H1 (cell line): ENCODE measurements around the gene ACTG1. TPM values are rescaled to one million over a fixed set of nuclear protein-coding genes. Genes with fewer than 3 reads are reported as not detected.

Experiments
- CTCF ChIA-PET: fragments of 300-600 bp; sonication (Branson Sonifier 250); formaldehyde crosslinking; loops from one replicate; lab custom pipeline; 2021; ENCODE audit not compliant: partially characterized antibody; lab: Charles Lee
- POLR2A ChIA-PET: fragments of 300-600 bp; sonication (Branson Sonifier 250); formaldehyde crosslinking; loops from one replicate; lab custom pipeline; 2021; ENCODE audit warnings: inconsistent platforms; ENCODE audit not compliant: partially characterized antibody; lab: Charles Lee
- DNase-seq, 2 experiments: peaks; one replicate each; pipeline versions ENCODE4 v3.0.0 to v3.0.0-alpha.2; 2010 to 2022; ENCODE audit warnings: low spot score in 2 of 2, low read depth in 1 of 2, mixed read lengths in 1 of 2
- FAIRE-seq: peaks from 2 replicates; lab custom pipeline; 2011; peaks lifted over from hg19 to GRCh38; lab: Jason Lieb, UNC
- H2AFZ ChIP-seq: 2 replicates; pipeline ENCODE4 v1.8.1; 2012; ENCODE audit warnings: low read length, inconsistent platforms
- H2AK5ac ChIP-seq: 2 replicates; pipeline ENCODE4 v1.6.1; 2013; ENCODE audit warnings: low read depth, low read length
- H2BK120ac ChIP-seq: replicated peaks from 2 replicates; pipeline ENCODE3; 2013; ENCODE audit warnings: low read depth, low read length, inconsistent platforms
- H2BK12ac ChIP-seq: 2 replicates; pipeline ENCODE4 v1.6.1; 2013; ENCODE audit warnings: low read depth, low read length
- H2BK15ac ChIP-seq: 2 replicates; pipeline ENCODE4 v1.6.1; 2013; ENCODE audit warnings: low read length
- H2BK20ac ChIP-seq: 2 replicates; pipeline ENCODE4 v1.6.1; 2013; ENCODE audit warnings: low read length
- H2BK5ac ChIP-seq: 2 replicates; pipeline ENCODE4 v1.6.1; 2013; ENCODE audit warnings: low read depth, low read length
- H3K14ac ChIP-seq: 2 replicates; pipeline ENCODE4 v1.6.1; 2013; ENCODE audit warnings: inconsistent platforms; ENCODE audit not compliant: insufficient read length
- H3K18ac ChIP-seq: 2 replicates; pipeline ENCODE4 v1.6.1; 2013; ENCODE audit warnings: low read length; ENCODE audit errors: extremely low read depth
- H3K23ac ChIP-seq: 2 replicates; pipeline ENCODE4 v1.6.1; 2013; ENCODE audit warnings: inconsistent platforms; ENCODE audit not compliant: insufficient read length
- H3K23me2 ChIP-seq: 2 replicates; pipeline ENCODE4 v1.6.1; 2013; ENCODE audit warnings: low read depth, low read length
- H3K27ac ChIP-seq: 2 replicates; pipeline ENCODE4 v1.6.1; 2011; ENCODE audit warnings: low read depth, low read length, inconsistent platforms
- H3K27me3 ChIP-seq, 4 experiments: replicated peaks in 1 of 4; 1 replicate in 1 of 4; 2 replicates in 3 of 4; pipeline versions ENCODE4 v1.6.1 to v1.8.1; 2011 to 2013; ENCODE audit warnings: low read length in 3 of 4, mild to moderate bottlenecking in 3 of 4, inconsistent platforms in 2 of 4, mixed read lengths in 2 of 4, moderate library complexity in 1 of 4; ENCODE audit not compliant: control insufficient read depth in 3 of 4, insufficient read depth in 3 of 4; ENCODE audit errors: extremely low read depth in 1 of 4
- H3K36me3 ChIP-seq, 4 experiments: 2 replicates each; pipeline versions ENCODE4 v1.6.1 to v1.8.1; 2011 to 2013; ENCODE audit warnings: mild to moderate bottlenecking in 4 of 4, low read length in 3 of 4, moderate library complexity in 2 of 4, control low read depth in 1 of 4, inconsistent platforms in 1 of 4; ENCODE audit not compliant: insufficient read depth in 4 of 4, control insufficient read depth in 2 of 4
- H3K4ac ChIP-seq: replicated peaks from 2 replicates; pipeline ENCODE3; 2013; ENCODE audit warnings: low read length, low read depth, mixed read lengths, inconsistent platforms; ENCODE audit not compliant: insufficient read length
- H3K4me1 ChIP-seq, 4 experiments: replicated peaks in 1 of 4; 1 replicate in 1 of 4; 2 replicates in 3 of 4; pipeline versions ENCODE4 v1.6.1 to v1.8.1; 2011 to 2013; ENCODE audit warnings: low read length in 3 of 4, inconsistent platforms in 2 of 4, mixed read lengths in 1 of 4; ENCODE audit not compliant: insufficient read depth in 4 of 4, control insufficient read depth in 3 of 4
- H3K4me2 ChIP-seq, 2 experiments: 2 replicates each; pipeline versions ENCODE4 v1.6.1 to v1.8.1; 2011 to 2013; ENCODE audit warnings: low read depth in 2 of 2, low read length in 2 of 2, control low read depth in 1 of 2, inconsistent platforms in 1 of 2, mild to moderate bottlenecking in 1 of 2; ENCODE audit not compliant: insufficient read depth in 1 of 2
- H3K4me3 ChIP-seq, 4 experiments: fragments of 200-600, 300-600 bp in 1 of 4; sonication (generic), shearing (Covaris generic), sonication (Bioruptor Twin) in 1 of 4; 2 replicates each; pipeline versions ENCODE4 v1.5.1 to v1.8.1; 2011 to 2016; ENCODE audit warnings: low read length in 4 of 4, low read depth in 3 of 4, control low read depth in 2 of 4, inconsistent platforms in 2 of 4, mild to moderate bottlenecking in 2 of 4, mixed read lengths in 1 of 4, moderate library complexity in 1 of 4; ENCODE audit not compliant: insufficient read depth in 2 of 4; ENCODE audit errors: extremely low read depth in 1 of 4
- H3K56ac ChIP-seq: replicated peaks from 2 replicates; pipeline ENCODE3; 2013; ENCODE audit warnings: low read depth, mild to moderate bottlenecking, mixed read lengths, low read length, inconsistent platforms; ENCODE audit not compliant: insufficient read length
- H3K79me1 ChIP-seq: 2 replicates; pipeline ENCODE4 v1.6.1; 2013; ENCODE audit warnings: low read depth, low read length, control low read depth
- H3K79me2 ChIP-seq, 2 experiments: 2 replicates each; pipeline versions ENCODE4 v1.6.1 to v1.8.1; 2012 to 2013; ENCODE audit warnings: low read length in 2 of 2, mild to moderate bottlenecking in 2 of 2, inconsistent platforms in 1 of 2; ENCODE audit not compliant: insufficient read depth in 2 of 2, control insufficient read depth in 1 of 2
- H3K9ac ChIP-seq, 4 experiments: replicated peaks in 1 of 4; 1 replicate in 1 of 4; 2 replicates in 3 of 4; pipeline versions ENCODE4 v1.6.1 to v1.8.1; 2011 to 2013; ENCODE audit warnings: low read depth in 3 of 4, low read length in 3 of 4, control low read depth in 2 of 4, mild to moderate bottlenecking in 2 of 4, moderate library complexity in 2 of 4, inconsistent platforms in 1 of 4; ENCODE audit errors: extremely low read depth in 1 of 4
- H3K9me3 ChIP-seq, 2 experiments: 2 replicates each; pipeline versions ENCODE4 v1.6.1 to v1.8.1; 2012 to 2013; ENCODE audit warnings: mild to moderate bottlenecking in 2 of 2, moderate library complexity in 2 of 2, control low read depth in 1 of 2, inconsistent platforms in 1 of 2, low read depth in 1 of 2, low read length in 1 of 2, mixed read lengths in 1 of 2; ENCODE audit not compliant: insufficient read depth in 2 of 2
- H4K20me1 ChIP-seq, 2 experiments: replicated peaks in 1 of 2; 2 replicates each; pipeline versions ENCODE3 to v1.8.1; 2011 to 2013; ENCODE audit warnings: inconsistent platforms in 2 of 2, low read length in 2 of 2, mild to moderate bottlenecking in 1 of 2; ENCODE audit not compliant: insufficient read depth in 2 of 2, control insufficient read depth in 1 of 2
- H4K5ac ChIP-seq: 2 replicates; pipeline ENCODE4 v1.6.1; 2013; ENCODE audit warnings: low read length, low read depth, mixed read lengths, inconsistent platforms; ENCODE audit not compliant: insufficient read length
- H4K8ac ChIP-seq: 2 replicates; pipeline ENCODE4 v1.8.0; 2013; ENCODE audit warnings: mild to moderate bottlenecking, moderate library complexity, low read length, inconsistent platforms; ENCODE audit not compliant: insufficient read depth; ENCODE audit errors: extremely low read depth
- H4K91ac ChIP-seq: replicated peaks from 2 replicates; pipeline ENCODE3; 2013; ENCODE audit warnings: low read length, mixed read lengths, inconsistent platforms; ENCODE audit not compliant: insufficient read length
- ATF3 ChIP-seq: IDR thresholded peaks from 2 replicates; pipeline ENCODE4 v1.6.1; 2011; ENCODE audit warnings: low read depth, mild to moderate bottlenecking, low read length; ENCODE audit not compliant: insufficient read depth
- CBX8 ChIP-seq: fragments of 300-800, 300-1000 bp; sonication (generic); IDR thresholded peaks from 2 replicates; pipeline ENCODE4 v1.7.1; 2016; ENCODE audit warnings: low read depth, low read length, borderline replicate concordance
- CREB1 ChIP-seq: IDR thresholded peaks from 2 replicates; pipeline ENCODE4 v1.6.1; 2012; ENCODE audit warnings: inconsistent platforms
- FOSL1 ChIP-seq: IDR thresholded peaks from 2 replicates; pipeline ENCODE4 v1.6.1; 2011; ENCODE audit warnings: mild to moderate bottlenecking, low read depth, low read length, moderate library complexity; ENCODE audit not compliant: insufficient read depth
- JUND ChIP-seq: IDR thresholded peaks from 2 replicates; pipeline ENCODE4 v1.6.1; 2011; ENCODE audit warnings: mild to moderate bottlenecking, improper control_type of control experiment, low read length
- SIX5 ChIP-seq: IDR thresholded peaks from 2 replicates; pipeline ENCODE4 v1.6.1; 2011; ENCODE audit warnings: mild to moderate bottlenecking, low read depth, low read length
- WGBS, 2 experiments: shearing (Covaris generic) in 1 of 2; methylation state at CpG; one replicate each; pipeline versions ENCODE4 v1.1.6 to v1.1.7; 2013 to 2015; ENCODE audit warnings: low lambda C conversion rate in 2 of 2, mixed read lengths in 2 of 2, inconsistent platforms in 1 of 2, low coverage in 1 of 2, missing lambda C conversion rate in 1 of 2; ENCODE audit not compliant: insufficient replicate concordance in 2 of 2, insufficient coverage in 1 of 2, insufficient read length in 1 of 2; ENCODE audit errors: extremely low coverage in 1 of 2, missing lambda C conversion rate in 1 of 2; 5-methylcytosine and 5-hydroxymethylcytosine counted together
- polyA plus RNA-seq, 7 experiments: library from polyadenylated mRNA; depleted of rRNA in 3 of 7; stranded (reverse) in 5 of 7; unstranded in 2 of 7; fragments of >200 nt in 5 of 7; fragments of 200-250 nt in 2 of 7; gene quantifications; 1 replicate in 5 of 7; 2 replicates in 1 of 7; 4 replicates in 1 of 7; pipeline versions ENCODE4 v1.2.1 to v1.2.3, GENCODE V29; 2011 to 2013; ENCODE audit warnings: missing spikeins in 2 of 7, mixed read lengths in 2 of 7
- total RNA-seq: library from RNA; stranded (reverse); fragmentation: NEBNext Ultra II Directional; extraction: Animal tissue kit (Norgen Biotek cat#: 25700); gene quantifications from 2 replicates; pipeline ENCODE4 v1.2.1, GENCODE V29; 2021

Gene ACTG1
- total and polyA plus RNA-seq, 2 of the 8 experiments (the other 6 are each of a cell fraction or from before 2014, with no cell fraction given): 3,535 to 5,010 TPM

DNA sequence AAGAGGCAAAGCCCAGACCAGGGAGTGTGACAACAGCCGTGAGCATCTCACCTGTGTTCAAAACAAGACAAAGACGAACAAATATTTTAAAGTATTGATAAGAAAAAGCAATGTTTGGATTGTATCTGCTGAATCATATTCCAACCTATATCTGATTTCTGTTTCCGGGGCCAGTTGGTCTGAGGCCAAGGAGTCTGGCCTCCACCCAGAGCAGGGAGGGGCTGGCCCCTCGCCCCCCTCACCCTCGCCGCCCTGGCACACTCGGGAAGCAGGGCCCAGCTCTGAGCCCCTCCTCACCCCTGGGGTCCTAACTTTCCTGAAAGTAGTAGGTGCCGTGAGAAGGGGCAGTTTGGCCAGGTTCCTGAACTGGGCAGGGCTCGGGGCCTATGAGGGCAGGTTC, 48.0 kb downstream of the ACTG1 start:
- WGBS, 2 experiments: 80% methylated on average over 9 of the region's 9 CpGs; no CpG with 5 or more reads in 1 of the 2 experiments
- H3K36me3 ChIP-seq: no peaks in the 10 kb centered on the region
- no peak for DNase-seq
- H4K5ac ChIP-seq: no peak overlapping the region
- no peak overlapping the region for H3K23ac ChIP-seq
- FAIRE-seq: no peak
- no peaks in the 10 kb centered on the region for H3K27me3 ChIP-seq
- H2AFZ ChIP-seq: no peak overlapping the region
- no peaks in the 10 kb centered on the region for H3K9me3 ChIP-seq
- no peak overlapping the region for H4K91ac ChIP-seq
- no peak overlapping the region; the same call in 1 of the 2 replicates for H4K8ac ChIP-seq
- no peaks in the 10 kb centered on the region for H3K79me2 ChIP-seq
- H2BK20ac ChIP-seq: no peak overlapping the region
- no peak overlapping the region for H3K56ac ChIP-seq
- H2BK12ac ChIP-seq: no peak overlapping the region
- CTCF ChIA-PET: interaction anchor here (1.7 kb wide), 1 partner anchor 24 kb away, joined by 4 read pairs; no protein-coding TSS in a partner anchor
- H3K4ac ChIP-seq: no peak overlapping the region
- no peak overlapping the region for H2BK15ac ChIP-seq
- H3K18ac ChIP-seq: no peak overlapping the region
- H3K4me2 ChIP-seq: no peak overlapping the region
- H3K23me2 ChIP-seq: no peaks in the 10 kb centered on the region
- no peak overlapping the region for H2BK120ac ChIP-seq
- no peak overlapping the region for H3K4me3 ChIP-seq
- no peaks in the 10 kb centered on the region for H3K79me1 ChIP-seq
- H3K4me1 ChIP-seq: peaks cover 0 to 8% (median under 1%) of the 10 kb centered on the region in 4 experiments; a peak in 2 of 7 replicates
- TF ChIP-seq FOSL1: no peak
- TF ChIP-seq JUND: no peak
- no peak for TF ChIP-seq SIX5
- no peak for TF ChIP-seq CREB1
- no peak for TF ChIP-seq ATF3
- TF ChIP-seq CBX8: no peak
- TF ChIP-seq, all 59 proteins: peak for 0
- H2AK5ac ChIP-seq: no peak overlapping the region
- H3K14ac ChIP-seq: no peak overlapping the region
- no peak overlapping the region for H2BK5ac ChIP-seq
- no peak overlapping the region for H3K27ac ChIP-seq
- POLR2A ChIA-PET: no interaction called here
- no peaks in the 10 kb centered on the region for H4K20me1 ChIP-seq
- H3K9ac ChIP-seq: no peak overlapping the region
